Breast epithelium (tissue), 4 donors: Measurements from ENCODE around the gene DTNA. TPM values are rescaled to one million over a fixed set of nuclear protein-coding genes. Genes with fewer than 3 reads are reported as not detected.

Source experiments
- DNase-seq, 2 donors: peaks; one replicate each; pipeline ENCODE4 v3.0.0-alpha.2; 2019; ENCODE audit warnings: low spot score in 2 of 2
- H3K27ac ChIP-seq, 2 donors: fragments of 200-600 bp; sonication (generic) in 1 of 2; one replicate each; pipeline ENCODE4 v1.5.1; 2016 to 2019; ENCODE audit warnings: mild to moderate bottlenecking in 1 of 2
- H3K27me3 ChIP-seq, 2 donors: fragments of 200-600 bp; sonication (generic) in 1 of 2; one replicate each; pipeline versions ENCODE4 v1.5.1 to v1.6.0; 2017 to 2019; ENCODE audit warnings: control low read depth in 1 of 2, mild to moderate bottlenecking in 1 of 2
- H3K36me3 ChIP-seq: fragments of 200-600 bp; one replicate; pipeline ENCODE4 v1.5.1; 2019
- H3K4me1 ChIP-seq, 2 donors: fragments of 200-600 bp; sonication (generic); one replicate each; pipeline ENCODE4 v1.5.1; 2016 to 2019; ENCODE audit warnings: control low read depth in 1 of 2
- H3K4me3 ChIP-seq, 3 donors: fragments of 200-600 bp; sonication (generic); 1 replicate in 2 of 3; 2 replicates in 1 of 3; pipeline ENCODE4 v1.5.1; 2016 to 2019; ENCODE audit warnings: mild to moderate bottlenecking in 3 of 3, moderate library complexity in 2 of 3
- H3K9me3 ChIP-seq, 2 donors: fragments of 200-600 bp; sonication (generic) in 1 of 2; one replicate each; pipeline ENCODE4 v1.5.1; 2016 to 2019; ENCODE audit warnings: control low read depth in 1 of 2
- POLR2A ChIP-seq: fragments of 450-650 bp; IDR thresholded peaks from one replicate; pipeline ENCODE4 v1.6.1; 2016; ENCODE audit warnings: antibody characterized with exemption, mild to moderate bottlenecking, moderate library complexity
- POLR2AphosphoS5 ChIP-seq, 3 donors: sonication (generic); formaldehyde crosslinking; IDR thresholded peaks; one replicate each; pipeline ENCODE4 v1.6.1; 2017; ENCODE audit warnings: antibody characterized with exemption in 3 of 3
- intact Hi-C: fragments of 100-400 bp; cut with DNase I; formaldehyde crosslinking; loops from one replicate; pipeline ENCODE4 v1.15.1; 2023; ENCODE audit warnings: low total_unique reads
- total RNA-seq, 3 donors: library from RNA; depleted of rRNA; stranded (reverse); fragments of >200 nt; gene quantifications; one replicate each; pipeline ENCODE4 v1.1.0, GENCODE V29; 2016
- TF ChIP-seq, protein P1 (sequence below), 3 donors: fragments of 450-650 bp; IDR thresholded peaks; one replicate each; pipeline ENCODE4 v1.5.1; 2016 to 2017; ENCODE audit warnings: antibody characterized with exemption in 3 of 3, mild to moderate bottlenecking in 3 of 3, moderate library complexity in 3 of 3

DTNA gene
- total RNA-seq, 3 donors from 2014 or later, result 14.4 to 40.5 (median 17.9) TPM

DNA sequence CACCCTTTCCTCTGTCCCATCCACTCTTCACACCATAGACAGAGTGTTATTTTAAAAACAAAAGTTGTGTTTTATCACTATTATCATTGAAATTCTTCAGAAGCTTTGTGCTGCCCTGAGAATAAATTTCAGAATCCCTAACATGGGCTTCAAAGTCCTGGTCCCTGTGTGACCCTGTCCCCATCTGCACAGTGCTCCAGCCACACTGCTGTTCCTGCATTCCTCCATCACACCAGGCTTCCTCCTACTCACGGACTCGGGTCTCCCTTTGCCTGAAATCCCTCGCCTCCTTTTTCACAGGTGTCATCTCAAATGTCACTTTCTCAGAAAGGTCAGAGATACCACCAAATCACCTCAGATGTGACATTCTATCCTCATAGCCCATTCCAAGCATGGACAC is 8.2 kb upstream of the DTNA start:
- Histone ChIP-seq H3K4me3 (no peak overlapping the region), H3K27ac (no peak overlapping the region), H3K27me3 (no peaks in the 10 kb centered on the region), H3K36me3 (no peaks in the 10 kb centered on the region), H3K9me3 (no peaks in the 10 kb centered on the region), H3K4me1 (no peaks in the 10 kb centered on the region)
- intact Hi-C loops, result no loop called here
- DNase-seq, result no peak
- no peak for TF ChIP-seq POLR2A
- TF ChIP-seq, protein P1, sequence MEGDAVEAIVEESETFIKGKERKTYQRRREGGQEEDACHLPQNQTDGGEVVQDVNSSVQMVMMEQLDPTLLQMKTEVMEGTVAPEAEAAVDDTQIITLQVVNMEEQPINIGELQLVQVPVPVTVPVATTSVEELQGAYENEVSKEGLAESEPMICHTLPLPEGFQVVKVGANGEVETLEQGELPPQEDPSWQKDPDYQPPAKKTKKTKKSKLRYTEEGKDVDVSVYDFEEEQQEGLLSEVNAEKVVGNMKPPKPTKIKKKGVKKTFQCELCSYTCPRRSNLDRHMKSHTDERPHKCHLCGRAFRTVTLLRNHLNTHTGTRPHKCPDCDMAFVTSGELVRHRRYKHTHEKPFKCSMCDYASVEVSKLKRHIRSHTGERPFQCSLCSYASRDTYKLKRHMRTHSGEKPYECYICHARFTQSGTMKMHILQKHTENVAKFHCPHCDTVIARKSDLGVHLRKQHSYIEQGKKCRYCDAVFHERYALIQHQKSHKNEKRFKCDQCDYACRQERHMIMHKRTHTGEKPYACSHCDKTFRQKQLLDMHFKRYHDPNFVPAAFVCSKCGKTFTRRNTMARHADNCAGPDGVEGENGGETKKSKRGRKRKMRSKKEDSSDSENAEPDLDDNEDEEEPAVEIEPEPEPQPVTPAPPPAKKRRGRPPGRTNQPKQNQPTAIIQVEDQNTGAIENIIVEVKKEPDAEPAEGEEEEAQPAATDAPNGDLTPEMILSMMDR (IDR thresholded peaks at IDR 0.05), result no peak
- no peak for TF ChIP-seq POLR2AphosphoS5 (IDR thresholded peaks at IDR 0.05)

DNA sequence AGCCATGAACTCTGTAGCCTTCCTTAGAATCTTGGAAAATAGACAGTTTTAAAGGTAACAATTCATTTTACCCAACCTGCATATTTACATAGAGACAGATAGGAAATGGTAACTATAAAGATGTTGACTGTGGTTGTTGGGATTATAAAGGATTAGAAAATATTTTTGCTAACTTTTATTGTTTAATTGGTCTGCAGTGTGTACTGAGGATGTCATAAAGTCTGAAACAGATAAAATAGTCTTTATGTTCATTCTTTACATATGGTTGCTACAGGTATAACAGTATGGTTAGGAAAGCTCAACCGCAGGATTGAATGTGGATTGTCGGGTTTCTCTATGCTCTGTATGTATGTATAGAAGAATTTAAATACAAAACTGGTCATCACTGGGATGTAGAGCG is 7.3 kb upstream of the DTNA start:
- Histone ChIP-seq H3K27ac (no peak overlapping the region), H3K36me3 (no peaks in the 10 kb centered on the region), H3K4me3 (no peak overlapping the region), H3K4me1 (peaks cover 0 to 4% of the 10 kb centered on the region in 2 donors), H3K9me3 (no peaks in the 10 kb centered on the region), H3K27me3 (no peaks in the 10 kb centered on the region)
- no peak for DNase-seq
- intact Hi-C loops, result no loop called here
- no peak for TF ChIP-seq POLR2A

DNA sequence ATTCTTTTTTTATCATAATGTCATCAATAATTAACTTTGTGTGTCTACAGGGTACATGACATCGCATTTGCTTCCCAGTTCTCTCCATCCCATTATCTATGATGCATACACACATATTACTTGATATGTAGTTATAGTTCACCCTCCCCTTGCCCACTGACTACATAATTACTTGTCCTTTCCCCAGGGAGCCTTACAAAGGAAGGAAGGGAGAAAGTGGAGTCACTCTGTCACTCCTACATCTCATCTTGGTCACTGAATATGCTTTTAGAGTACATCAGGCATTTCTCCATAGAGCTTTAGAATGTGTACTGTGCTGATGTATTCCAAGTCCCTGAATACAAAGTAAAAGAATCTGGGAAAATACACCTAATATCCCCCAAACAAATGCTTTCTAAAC is 6.0 kb upstream of the DTNA start:
- Histone ChIP-seq H3K27ac (no peak overlapping the region), H3K4me3 (no peak overlapping the region), H3K36me3 (no peaks in the 10 kb centered on the region), H3K9me3 (no peaks in the 10 kb centered on the region), H3K27me3 (no peaks in the 10 kb centered on the region), H3K4me1 (peaks cover 0 to 7% of the 10 kb centered on the region in 2 donors)
- no peak for DNase-seq
- intact Hi-C loops, result no loop called here
- no peak for TF ChIP-seq POLR2A
- TF ChIP-seq POLR2AphosphoS5 (IDR thresholded peaks at IDR 0.05), result no peak
- TF ChIP-seq, protein P1 (IDR thresholded peaks at IDR 0.05), result no peak

DNA sequence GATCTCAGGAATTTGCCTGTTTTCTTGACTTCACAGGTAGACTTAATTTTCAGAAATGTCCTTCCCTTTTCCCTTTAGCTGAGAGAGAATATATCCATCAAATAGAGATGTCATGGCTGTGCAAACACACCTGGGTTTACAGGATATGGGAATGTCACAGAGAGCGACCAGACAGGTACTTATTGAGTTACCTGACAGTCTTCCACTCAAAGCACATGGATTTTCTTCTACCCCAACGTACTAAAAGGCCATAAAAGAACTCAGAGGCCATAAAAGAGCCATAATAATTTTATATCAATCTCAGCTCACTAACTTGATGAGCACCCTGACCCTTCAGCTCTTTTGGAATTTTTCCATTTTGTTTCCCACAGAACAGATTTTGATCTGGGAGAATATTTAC is 5.3 kb upstream of the DTNA start:
- intact Hi-C loops, result no loop called here
- H3K27ac ChIP-seq, result no peak overlapping the region

DNA sequence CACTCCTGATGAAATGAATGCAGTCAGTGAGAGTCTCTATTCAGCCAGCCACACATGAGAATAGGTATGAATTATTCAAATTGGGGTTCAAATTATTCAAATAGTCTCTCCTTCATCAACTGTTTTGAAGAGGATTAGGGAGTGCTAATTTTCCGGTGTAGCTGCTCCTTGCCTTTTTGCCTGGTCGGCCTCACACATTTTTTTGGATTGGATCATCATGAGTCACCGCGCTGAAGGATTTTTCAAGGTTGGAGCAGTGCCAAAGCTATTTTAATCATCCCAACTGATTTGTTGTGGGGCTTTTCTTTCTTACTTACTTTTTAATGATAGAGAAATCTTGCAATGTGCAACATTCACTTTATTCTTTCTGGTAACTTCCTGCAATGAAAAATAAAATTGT is 2.4 kb upstream of the DTNA start:
- Histone ChIP-seq H3K36me3 (no peaks in the 10 kb centered on the region), H3K4me1 (peaks cover 0 to 7% of the 10 kb centered on the region in 2 donors), H3K4me3 (peak overlapping the region in 1 of 3 donors; percentile 11), H3K27me3 (no peaks in the 10 kb centered on the region), H3K9me3 (no peaks in the 10 kb centered on the region), H3K27ac (peak overlapping the region; percentile 38 to 57)
- intact Hi-C loops, result no loop called here
- TF ChIP-seq POLR2AphosphoS5 (IDR thresholded peaks at IDR 0.05) (peak in 1 of 3 donors; percentile 24), POLR2A (no peak)
- DNase-seq, result peak in 1 of 2 donors; percentile 49

More for the DNA sequence above, 5.3 kb upstream of the DTNA start:
- Histone ChIP-seq H3K27me3 (no peaks in the 10 kb centered on the region), H3K36me3 (no peaks in the 10 kb centered on the region), H3K9me3 (no peaks in the 10 kb centered on the region), H3K4me3 (no peak overlapping the region), H3K4me1 (peaks cover 0 to 7% of the 10 kb centered on the region in 2 donors)
- TF ChIP-seq, protein P1 (IDR thresholded peaks at IDR 0.05), result no peak
- TF ChIP-seq POLR2AphosphoS5 (IDR thresholded peaks at IDR 0.05) (no peak), POLR2A (no peak)
- DNase-seq, result no peak

DNA sequence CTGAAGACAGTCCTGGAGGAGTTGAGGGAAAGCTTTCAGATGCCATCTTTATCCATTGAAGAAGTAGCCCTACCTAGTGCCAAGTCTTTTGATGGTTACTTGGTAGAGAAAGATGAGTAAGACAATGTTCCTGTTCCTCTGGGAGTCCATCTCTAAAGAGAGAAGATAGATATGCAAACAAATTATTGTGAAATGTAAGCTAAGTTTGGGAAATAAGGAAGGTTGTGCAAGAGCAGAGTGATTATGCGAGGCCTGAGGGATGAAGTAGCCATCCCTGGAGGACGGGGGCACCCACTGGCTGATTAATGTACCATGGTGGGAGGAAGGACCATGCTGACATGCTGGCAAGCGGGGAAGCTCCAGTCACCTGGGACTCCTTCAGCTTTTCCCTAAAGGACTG is 994 bp upstream of the DTNA start:
- no peak for DNase-seq
- Histone ChIP-seq H3K4me3 (no peak overlapping the region), H3K27me3 (no peaks in the 10 kb centered on the region), H3K27ac (peak overlapping the region; percentile 69 to 86), H3K36me3 (no peaks in the 10 kb centered on the region), H3K9me3 (no peaks in the 10 kb centered on the region), H3K4me1 (peaks cover 0 to 7% of the 10 kb centered on the region in 2 donors)
- intact Hi-C loops, result no loop called here
- TF ChIP-seq POLR2A (no peak), POLR2AphosphoS5 (IDR thresholded peaks at IDR 0.05) (peak in 2 of 3 donors; percentile 76 to 82)
- TF ChIP-seq, protein P1 (IDR thresholded peaks at IDR 0.05), result no peak
